ENCODE measurements around the gene ZNF785. TPM values are rescaled to one million over a fixed set of nuclear protein-coding genes. Genes with fewer than 3 reads are reported as not detected.

Gene ZNF785
- total and polyA plus RNA-seq, 2 of the 13 experiments (the other 11 are each of a cell fraction or from before 2014, with no cell fraction given): 0.01 TPM; not detected in 1

DNA sequence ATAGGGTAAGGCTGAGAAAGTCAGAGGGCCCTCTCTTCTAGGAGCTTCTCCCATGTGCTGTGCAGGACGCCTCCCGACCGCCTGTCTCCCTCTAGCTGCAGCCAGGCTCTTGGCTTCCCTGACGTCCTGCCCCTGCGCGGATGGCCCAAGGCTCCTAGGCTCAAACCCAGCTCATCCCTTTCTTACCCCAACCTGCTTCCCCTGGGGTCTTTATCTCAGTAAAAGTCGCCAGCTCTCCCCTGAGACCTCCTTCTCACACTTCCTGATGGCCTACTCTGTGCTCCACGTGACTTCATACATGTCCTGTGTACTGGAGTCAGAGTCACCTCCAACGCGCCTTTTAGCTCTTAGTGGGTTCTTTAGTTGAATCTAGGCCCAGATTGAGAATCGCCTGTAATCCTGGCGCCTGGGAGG lies 49.7 kb downstream of the ZNF785 start (continued):
- TF ChIP-seq GPBP1L1 (CRISPR knock-in tag; IDR thresholded peaks at IDR 0.05) (no peak), ZBTB2 (CRISPR knock-in tag; IDR thresholded peaks at IDR 0.05; ENCODE audit: low read depth) (no peak), KLF11 (CRISPR knock-in tag; IDR thresholded peaks at IDR 0.05) (no peak), BATF2 (CRISPR knock-in tag; IDR thresholded peaks at IDR 0.05) (no peak), ZBTB46 (CRISPR knock-in tag; IDR thresholded peaks at IDR 0.05; ENCODE audit: borderline replicate concordance) (no peak), NRL (CRISPR knock-in tag; IDR thresholded peaks at IDR 0.05; ENCODE audit: borderline replicate concordance) (peak; percentile 88; the same call in 1 of the 2 replicates), ZNF747 (CRISPR knock-in tag; IDR thresholded peaks at IDR 0.05; ENCODE audit: borderline replicate concordance) (no peak), ARNT (IDR thresholded peaks at IDR 0.05) (no peak), RBFOX2 (IDR thresholded peaks at IDR 0.05; ENCODE audit: low read depth, low read length) (no peak), NONO (IDR thresholded peaks at IDR 0.05) (no peak), NONO (CRISPR knock-in tag; conservative IDR thresholded peaks at IDR 0.05) (no peak), TARDBP (CRISPR knock-in tag; IDR thresholded peaks at IDR 0.05) (no peak), ZNF678 (CRISPR knock-in tag; IDR thresholded peaks at IDR 0.05) (peak; percentile 21; the same call in 1 of the 2 replicates), ZMYM2 (CRISPR knock-in tag; IDR thresholded peaks at IDR 0.05) (no peak; the same call in 1 of the 2 replicates), ZNF317 (CRISPR knock-in tag; IDR thresholded peaks at IDR 0.05) (peak; percentile 66; the same call in 1 of the 2 replicates), KLF15 (CRISPR knock-in tag; IDR thresholded peaks at IDR 0.05; ENCODE audit: borderline replicate concordance) (0 out of 2 replicates have a peak, but pooled peaks have one; percentile 45), POGK (CRISPR knock-in tag; conservative IDR thresholded peaks at IDR 0.05) (0 out of 2 replicates have a peak, but pooled peaks have one; percentile 44), HDAC6 (IDR thresholded peaks at IDR 0.05; ENCODE audit: low read depth, low read length) (no peak), ZNF749 (CRISPR knock-in tag; IDR thresholded peaks at IDR 0.05; ENCODE audit: borderline replicate concordance) (no peak), MAFK (conservative IDR thresholded peaks at IDR 0.05 in 1 of 2, IDR thresholded peaks at IDR 0.05 in 1 of 2; ENCODE audit: low read length in 2 of 2) (no peak)
- TF ChIP-seq, protein P1, sequence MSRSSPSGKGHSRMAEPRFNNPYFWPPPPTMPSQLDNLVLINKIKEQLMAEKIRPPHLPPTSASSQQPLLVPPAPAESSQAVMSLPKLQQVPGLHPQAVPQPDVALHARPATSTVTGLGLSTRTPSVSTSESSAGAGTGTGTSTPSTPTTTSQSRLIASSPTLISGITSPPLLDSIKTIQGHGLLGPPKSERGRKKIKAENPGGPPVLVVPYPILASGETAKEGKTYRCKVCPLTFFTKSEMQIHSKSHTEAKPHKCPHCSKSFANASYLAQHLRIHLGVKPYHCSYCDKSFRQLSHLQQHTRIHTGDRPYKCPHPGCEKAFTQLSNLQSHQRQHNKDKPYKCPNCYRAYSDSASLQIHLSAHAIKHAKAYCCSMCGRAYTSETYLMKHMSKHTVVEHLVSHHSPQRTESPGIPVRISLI (CRISPR knock-in tag; IDR thresholded peaks at IDR 0.05; ENCODE audit: borderline replicate concordance): peak; percentile 32; the same call in 1 of the 2 replicates
